ENCODE measurements around the gene BACE2.
A peak's percentile ranks its signal among the peaks of the same experiment; 100 is the strongest.

The BACE2 gene

DNA sequence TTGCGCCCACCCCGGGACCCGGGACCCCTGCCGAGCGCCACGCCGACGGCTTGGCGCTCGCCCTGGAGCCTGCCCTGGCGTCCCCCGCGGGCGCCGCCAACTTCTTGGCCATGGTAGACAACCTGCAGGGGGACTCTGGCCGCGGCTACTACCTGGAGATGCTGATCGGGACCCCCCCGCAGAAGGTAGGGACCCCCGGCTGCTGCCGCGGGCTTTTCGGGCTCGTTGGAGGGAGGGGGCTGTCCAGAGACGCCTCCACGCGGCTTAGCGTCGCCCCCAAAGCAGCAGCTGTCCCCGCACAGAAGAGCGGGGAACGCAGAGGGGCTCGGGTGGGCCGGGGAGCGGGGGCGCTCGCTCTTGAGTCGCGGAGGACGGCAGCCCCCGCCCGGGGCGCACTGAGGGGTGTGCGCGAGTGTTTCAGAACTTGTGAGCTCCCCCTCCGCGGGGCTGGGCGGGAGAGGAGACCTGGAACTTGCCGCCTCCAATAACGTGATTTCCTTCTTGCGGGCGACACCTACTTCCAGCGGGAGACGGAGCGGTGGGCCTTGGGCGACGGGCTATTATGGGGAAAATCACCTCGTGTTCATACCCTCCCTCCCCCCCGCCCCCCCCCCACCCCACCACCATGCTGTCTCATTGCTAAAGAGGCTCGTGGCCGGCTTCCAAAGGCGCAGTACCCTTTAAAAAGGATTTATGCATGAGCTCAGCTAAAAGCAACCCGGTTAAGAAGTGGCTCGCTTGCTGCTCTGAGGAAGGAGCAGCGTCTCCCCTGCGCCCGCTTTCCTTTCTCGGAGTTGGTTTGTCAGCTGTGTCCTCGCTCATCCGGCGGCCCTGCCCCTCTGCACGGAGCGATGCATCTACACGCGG is 664 bp downstream of the BACE2 start:
- peak in 2 of 3 donors; percentile 58 for DNase-seq
- H3K4me1 ChIP-seq (ENCODE audit: control extremely low read depth in 1 of 4, control insufficient read depth in 4 of 4, insufficient read depth in 4 of 4, low read length in 3 of 4) = peaks cover 0 to 25% (median 22%) of the 10 kb centered on the region in 4 experiments
- under 1% methylated on average over 59 of the region's 75 CpGs for WGBS (ENCODE audit: insufficient coverage)
- no peaks in the 10 kb centered on the region for H3K36me3 ChIP-seq (ENCODE audit: control insufficient read depth in 4 of 4, insufficient read depth in 4 of 4, low read length in 3 of 4)
- no peaks in the 10 kb centered on the region for H3K9me3 ChIP-seq (ENCODE audit: control extremely low read depth in 1 of 5, control insufficient read depth in 4 of 5, insufficient read depth in 2 of 5, low read depth in 1 of 5, low read length in 4 of 5)
- H3K27ac ChIP-seq (ENCODE audit: insufficient read depth in 1 of 2, low read depth in 1 of 2, low read length in 2 of 2, poor library complexity in 1 of 2, severe bottlenecking in 2 of 2) = no peak overlapping the region
- POLR2A ChIA-PET = no interaction called here
- peak overlapping the region; percentile 44 to 83 (median 75) for H3K4me3 ChIP-seq (ENCODE audit: control insufficient read depth in 1 of 7, extremely low read depth in 1 of 7, insufficient read depth in 4 of 7, low read depth in 2 of 7, low read length in 6 of 7)
- CTCF ChIA-PET = interaction anchor here (0.6 to 0.8 kb wide), 2 partner anchors 34 to 115 kb away, joined by 3 read pairs; no protein-coding TSS in a partner anchor
- peaks cover 0 to 12% (median 11%) of the 10 kb centered on the region in 5 experiments for H3K27me3 ChIP-seq (replicated peaks in 2 of 5; ENCODE audit: control insufficient read depth in 4 of 5, insufficient read depth in 5 of 5, low read length in 4 of 5)

DNA sequence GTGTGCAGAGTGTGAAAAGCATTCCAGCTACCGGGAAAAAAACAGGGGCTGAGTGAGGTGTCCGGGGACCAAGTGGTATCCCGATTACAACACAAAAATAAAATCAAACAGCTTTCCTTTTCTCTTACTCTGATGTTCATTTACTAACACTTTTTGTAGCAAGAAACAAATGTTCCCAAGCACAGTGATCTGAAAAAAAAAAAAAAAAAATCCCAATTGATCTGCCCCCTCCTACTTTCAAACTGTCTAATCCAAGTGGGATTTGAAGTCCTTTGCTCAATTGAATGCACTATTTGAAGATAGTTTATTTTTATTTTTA is 1.3 kb downstream of the BACE2 start:
- peaks cover 0 to 25% (median 22%) of the 10 kb centered on the region in 4 experiments for H3K4me1 ChIP-seq (ENCODE audit: control extremely low read depth in 1 of 4, control insufficient read depth in 4 of 4, insufficient read depth in 4 of 4, low read length in 3 of 4)
- no peaks in the 10 kb centered on the region for H3K9me3 ChIP-seq (ENCODE audit: control extremely low read depth in 1 of 5, control insufficient read depth in 4 of 5, insufficient read depth in 2 of 5, low read depth in 1 of 5, low read length in 4 of 5)
- peaks cover 0 to 12% (median 11%) of the 10 kb centered on the region in 5 experiments for H3K27me3 ChIP-seq (replicated peaks in 2 of 5; ENCODE audit: control insufficient read depth in 4 of 5, insufficient read depth in 5 of 5, low read length in 4 of 5)
- POLR2A ChIA-PET = no interaction called here
- no peaks in the 10 kb centered on the region for H3K36me3 ChIP-seq (ENCODE audit: control insufficient read depth in 4 of 4, insufficient read depth in 4 of 4, low read length in 3 of 4)
- WGBS (ENCODE audit: insufficient coverage) = 0% methylated on average over 3 of the region's 3 CpGs
- no peak overlapping the region for H3K27ac ChIP-seq (ENCODE audit: insufficient read depth in 1 of 2, low read depth in 1 of 2, low read length in 2 of 2, poor library complexity in 1 of 2, severe bottlenecking in 2 of 2)
- H3K4me3 ChIP-seq (ENCODE audit: control insufficient read depth in 1 of 7, extremely low read depth in 1 of 7, insufficient read depth in 4 of 7, low read depth in 2 of 7, low read length in 6 of 7) = peak overlapping the region in 5 of 7 experiments; percentile 44 to 83 (median 65)
- DNase-seq = no peak
- CTCF ChIA-PET = interaction anchor here (0.6 to 0.8 kb wide), 2 partner anchors 35 to 114 kb away, joined by 3 read pairs; no protein-coding TSS in a partner anchor

DNA sequence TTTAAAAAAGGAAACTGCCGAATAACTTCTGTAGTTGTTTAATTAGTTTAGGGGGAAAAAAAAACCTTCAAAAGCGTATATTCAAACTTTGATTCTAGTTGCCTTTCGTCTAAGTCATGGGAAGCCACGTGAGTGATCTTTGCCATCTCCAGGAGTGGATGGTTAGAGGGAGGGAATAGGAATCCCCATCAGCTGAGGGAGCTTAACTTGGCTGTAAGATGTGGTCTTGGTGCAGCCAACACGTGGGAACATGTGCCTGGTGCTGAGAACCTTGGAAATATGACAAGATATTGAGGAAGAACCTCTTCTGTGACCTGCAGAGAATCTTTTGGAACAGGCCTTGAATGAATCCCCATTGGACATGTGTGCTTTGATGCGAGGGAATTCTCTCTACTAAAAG is 1.7 kb downstream of the BACE2 start:
- H3K4me3 ChIP-seq (ENCODE audit: control insufficient read depth in 1 of 7, extremely low read depth in 1 of 7, insufficient read depth in 4 of 7, low read depth in 2 of 7, low read length in 6 of 7) = no peak overlapping the region
- H3K27ac ChIP-seq (ENCODE audit: insufficient read depth in 1 of 2, low read depth in 1 of 2, low read length in 2 of 2, poor library complexity in 1 of 2, severe bottlenecking in 2 of 2) = no peak overlapping the region
- no peak for DNase-seq
- H3K9me3 ChIP-seq (ENCODE audit: control extremely low read depth in 1 of 5, control insufficient read depth in 4 of 5, insufficient read depth in 2 of 5, low read depth in 1 of 5, low read length in 4 of 5) = no peaks in the 10 kb centered on the region
- 89% methylated on average over 5 of the region's 6 CpGs for WGBS (ENCODE audit: insufficient coverage)
- ChIA-PET CTCF (interaction anchor here (0.7 to 2.2 kb wide), 3 partner anchors 33 to 113 kb away, joined by 3 to 8 read pairs (median 3); no protein-coding TSS in a partner anchor), POLR2A (no interaction called here)
- no peaks in the 10 kb centered on the region for H3K36me3 ChIP-seq (ENCODE audit: control insufficient read depth in 4 of 4, insufficient read depth in 4 of 4, low read length in 3 of 4)
- peaks cover 0 to 11% (median 9%) of the 10 kb centered on the region in 5 experiments for H3K27me3 ChIP-seq (replicated peaks in 2 of 5; ENCODE audit: control insufficient read depth in 4 of 5, insufficient read depth in 5 of 5, low read length in 4 of 5)
- H3K4me1 ChIP-seq (ENCODE audit: control extremely low read depth in 1 of 4, control insufficient read depth in 4 of 4, insufficient read depth in 4 of 4, low read length in 3 of 4) = peaks cover 0 to 25% (median 22%) of the 10 kb centered on the region in 4 experiments

DNA sequence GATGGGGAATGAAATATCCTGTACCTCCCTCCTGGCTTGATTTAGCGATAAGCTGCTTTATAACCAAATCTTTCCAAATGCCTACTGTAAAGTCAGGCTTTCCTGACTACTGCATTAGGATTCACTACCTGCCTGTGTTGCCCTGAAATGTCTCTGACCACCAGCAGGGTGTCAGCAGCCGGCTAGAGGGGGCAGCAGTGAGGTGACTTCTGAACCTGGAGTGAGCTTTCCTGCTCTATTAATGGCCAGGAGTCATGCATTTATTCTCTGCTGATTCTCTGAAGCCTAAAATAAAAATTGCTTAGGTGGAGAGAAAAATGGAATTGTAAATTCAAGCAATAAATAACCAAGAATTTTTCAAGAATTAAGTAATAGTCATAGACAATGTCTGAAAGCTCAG is 2.5 kb downstream of the BACE2 start:
- 42% methylated on average over 2 of the region's 2 CpGs for WGBS (ENCODE audit: insufficient coverage)
- ChIA-PET POLR2A (no interaction called here), CTCF (interaction anchor here (0.6 to 2.2 kb wide), 6 partner anchors 27 to 295 kb away, joined by 3 to 8 read pairs (median 3); no protein-coding TSS in a partner anchor)
- peaks cover 0 to 11% (median 9%) of the 10 kb centered on the region in 5 experiments for H3K27me3 ChIP-seq (replicated peaks in 2 of 5; ENCODE audit: control insufficient read depth in 4 of 5, insufficient read depth in 5 of 5, low read length in 4 of 5)
- H3K9me3 ChIP-seq (ENCODE audit: control extremely low read depth in 1 of 5, control insufficient read depth in 4 of 5, insufficient read depth in 2 of 5, low read depth in 1 of 5, low read length in 4 of 5) = no peaks in the 10 kb centered on the region
- peaks cover 0 to 25% (median 22%) of the 10 kb centered on the region in 4 experiments for H3K4me1 ChIP-seq (ENCODE audit: control extremely low read depth in 1 of 4, control insufficient read depth in 4 of 4, insufficient read depth in 4 of 4, low read length in 3 of 4)
- peak in 2 of 3 donors; percentile 45 to 49 for DNase-seq
- H3K27ac ChIP-seq (ENCODE audit: insufficient read depth in 1 of 2, low read depth in 1 of 2, low read length in 2 of 2, poor library complexity in 1 of 2, severe bottlenecking in 2 of 2) = no peak overlapping the region
- no peaks in the 10 kb centered on the region for H3K36me3 ChIP-seq (ENCODE audit: control insufficient read depth in 4 of 4, insufficient read depth in 4 of 4, low read length in 3 of 4)
- no peak overlapping the region for H3K4me3 ChIP-seq (ENCODE audit: control insufficient read depth in 1 of 7, extremely low read depth in 1 of 7, insufficient read depth in 4 of 7, low read depth in 2 of 7, low read length in 6 of 7)

DNA sequence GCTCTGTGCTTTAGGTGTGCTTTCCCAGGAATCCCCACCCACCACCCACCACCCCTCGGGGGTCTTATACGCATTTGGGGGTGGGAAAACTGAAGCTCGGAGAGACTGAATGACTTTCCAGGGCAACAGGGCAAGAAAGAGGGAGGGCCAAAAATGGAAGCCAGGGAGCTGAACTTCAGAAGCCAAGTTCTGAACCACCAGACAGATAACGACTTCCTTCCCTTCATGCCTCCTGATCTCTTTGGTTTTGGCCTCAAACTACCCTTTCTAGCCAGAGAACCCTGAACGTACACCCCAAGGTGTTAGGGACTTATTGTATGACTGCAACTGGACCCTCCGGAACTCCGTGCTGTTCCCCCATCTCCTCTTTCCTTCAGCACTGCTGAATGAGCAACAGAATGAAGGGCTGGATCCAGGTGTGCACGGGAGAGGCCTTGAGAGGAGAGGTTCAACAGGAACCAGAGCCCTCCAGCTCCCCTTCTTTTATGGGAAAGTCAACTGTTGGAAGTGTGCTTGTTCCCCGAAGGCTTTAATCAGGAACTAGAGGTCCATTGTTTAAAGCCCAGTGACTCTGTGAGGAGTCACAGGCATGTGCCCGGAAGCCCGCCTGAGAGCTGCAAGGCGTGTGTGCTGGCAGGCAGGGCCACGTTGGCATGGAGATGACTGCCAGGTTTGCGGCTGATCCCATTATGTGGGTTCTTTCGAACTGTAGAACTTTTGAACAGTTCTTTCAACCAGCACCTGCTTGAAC is 3.1 kb downstream of the BACE2 start:
- POLR2A ChIA-PET = no interaction called here
- H3K9me3 ChIP-seq (ENCODE audit: control extremely low read depth in 1 of 5, control insufficient read depth in 4 of 5, insufficient read depth in 2 of 5, low read depth in 1 of 5, low read length in 4 of 5) = no peaks in the 10 kb centered on the region
- CTCF ChIA-PET = interaction anchor here (0.8 to 2.2 kb wide), 6 partner anchors 26 to 294 kb away, joined by 3 to 8 read pairs (median 4); no protein-coding TSS in a partner anchor
- no peak overlapping the region for H3K4me3 ChIP-seq (ENCODE audit: control insufficient read depth in 1 of 7, extremely low read depth in 1 of 7, insufficient read depth in 4 of 7, low read depth in 2 of 7, low read length in 6 of 7)
- peaks cover 0 to 11% (median 8%) of the 10 kb centered on the region in 5 experiments for H3K27me3 ChIP-seq (replicated peaks in 2 of 5; ENCODE audit: control insufficient read depth in 4 of 5, insufficient read depth in 5 of 5, low read length in 4 of 5)
- no peaks in the 10 kb centered on the region for H3K36me3 ChIP-seq (ENCODE audit: control insufficient read depth in 4 of 4, insufficient read depth in 4 of 4, low read length in 3 of 4)
- peak in 2 of 3 donors; percentile 11 to 31 for DNase-seq
- 76% methylated on average over 6 of the region's 15 CpGs for WGBS (ENCODE audit: insufficient coverage)
- H3K27ac ChIP-seq (ENCODE audit: insufficient read depth in 1 of 2, low read depth in 1 of 2, low read length in 2 of 2, poor library complexity in 1 of 2, severe bottlenecking in 2 of 2) = no peak overlapping the region
- peaks cover 0 to 25% (median 22%) of the 10 kb centered on the region in 4 experiments for H3K4me1 ChIP-seq (ENCODE audit: control extremely low read depth in 1 of 4, control insufficient read depth in 4 of 4, insufficient read depth in 4 of 4, low read length in 3 of 4)

DNA sequence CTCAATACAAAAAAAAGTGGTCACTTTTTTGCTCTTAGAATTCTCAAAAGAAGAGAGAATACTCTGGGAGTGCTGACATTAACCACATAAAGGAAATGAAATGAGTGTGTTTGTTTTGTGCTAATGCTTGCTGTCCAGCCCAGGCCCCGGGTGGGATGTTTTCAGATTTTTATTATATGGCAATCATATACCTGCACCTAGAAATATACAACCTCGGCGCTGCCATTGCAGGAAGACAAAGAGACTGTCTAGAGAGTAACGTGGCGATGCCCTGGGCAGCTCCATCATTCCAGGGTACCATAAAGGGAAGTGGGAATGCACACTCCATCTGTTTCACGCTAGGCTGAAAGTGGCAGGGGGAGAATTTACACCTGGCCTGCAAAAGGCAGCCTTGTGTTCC is 7.1 kb downstream of the BACE2 start:
- Histone ChIP-seq H3K36me3 (ENCODE audit: control insufficient read depth in 4 of 4, insufficient read depth in 4 of 4, low read length in 3 of 4) (no peaks in the 10 kb centered on the region), H3K27ac (ENCODE audit: insufficient read depth in 1 of 2, low read depth in 1 of 2, low read length in 2 of 2, poor library complexity in 1 of 2, severe bottlenecking in 2 of 2) (no peak overlapping the region), H3K27me3 (replicated peaks in 2 of 5; ENCODE audit: control insufficient read depth in 4 of 5, insufficient read depth in 5 of 5, low read length in 4 of 5) (peaks cover 0 to 8% (median 0%) of the 10 kb centered on the region in 5 experiments), H3K4me3 (ENCODE audit: control insufficient read depth in 1 of 7, extremely low read depth in 1 of 7, insufficient read depth in 4 of 7, low read depth in 2 of 7, low read length in 6 of 7) (no peak overlapping the region), H3K4me1 (ENCODE audit: control extremely low read depth in 1 of 4, control insufficient read depth in 4 of 4, insufficient read depth in 4 of 4, low read length in 3 of 4) (peaks cover 0 to 8% (median 6%) of the 10 kb centered on the region in 4 experiments), H3K9me3 (ENCODE audit: control extremely low read depth in 1 of 5, control insufficient read depth in 4 of 5, insufficient read depth in 2 of 5, low read depth in 1 of 5, low read length in 4 of 5) (no peaks in the 10 kb centered on the region)
- DNase-seq = no peak
- POLR2A ChIA-PET = no interaction called here
- CTCF ChIA-PET = interaction anchor here (1.1 kb wide), 1 partner anchor 10 kb away, joined by 3 read pairs; no protein-coding TSS in a partner anchor
- 88% methylated on average over 2 of the region's 6 CpGs for WGBS (ENCODE audit: insufficient coverage)

Measured in common myeloid progenitor, CD34-positive (primary cell).